Stimulated activated naive B cell treated with anti-CD40 and anti-IgM and Interleukin-4, amounts not matched to agents 10 μg/mL and 1 μg/mL and 100 μg/mL, for 72 hours (primary cell): ENCODE measurements around the gene C1orf115.
"Not testable (repeated sequence)": the region's sequence is repeated elsewhere in the genome, so short reads cannot be mapped to it uniquely, and the experiment has no call there.

Experiments
- ATAC-seq, 2 donors: fragments of 150-1000 bp; cut with Tn5 transposase; replicated peaks; 2 replicates each; pipeline ENCODE4 v1.10.0; 2021; ENCODE audit warnings: moderate library complexity in 1 of 2
- DNase-seq: peaks from one replicate; pipeline ENCODE4 v3.0.0; 2021
- H3K27ac Mint-ChIP-seq: one replicate; pipeline ENCODE4 v1.8.0; 2022; ENCODE audit warnings: mild to moderate bottlenecking, mixed read lengths
- H3K27me3 Mint-ChIP-seq, 2 donors: one replicate each; pipeline ENCODE4 v1.8.0; 2022; ENCODE audit warnings: mixed read lengths in 2 of 2
- H3K36me3 Mint-ChIP-seq, 2 donors: one replicate each; pipeline ENCODE4 v1.8.0; 2022; ENCODE audit warnings: mixed read lengths in 2 of 2, mild to moderate bottlenecking in 1 of 2
- H3K4me1 Mint-ChIP-seq, 2 donors: one replicate each; pipeline ENCODE4 v1.8.0; 2022; ENCODE audit warnings: mixed read lengths in 2 of 2, mild to moderate bottlenecking in 1 of 2
- H3K4me3 Mint-ChIP-seq, 2 donors: one replicate each; pipeline ENCODE4 v1.8.0; 2022; ENCODE audit warnings: mild to moderate bottlenecking in 2 of 2, mixed read lengths in 2 of 2, moderate library complexity in 1 of 2
- H3K9me3 Mint-ChIP-seq, 2 donors: one replicate each; pipeline ENCODE4 v1.8.0; 2022; ENCODE audit warnings: mixed read lengths in 2 of 2, mild to moderate bottlenecking in 1 of 2

The C1orf115 gene

GRCh38 chr1:220700556-220701179 lies 10.5 kb downstream of the C1orf115 start:
- DNase-seq (no peak), ATAC-seq (no peak)
- H3K4me3 Mint-ChIP-seq: no peak overlapping the region
- peaks cover 0 to 7% of the 10 kb centered on the region in 2 donors for H3K4me1 Mint-ChIP-seq
- peaks cover 4 to 7% of the 10 kb centered on the region in 2 donors for H3K36me3 Mint-ChIP-seq
- no peak overlapping the region for H3K27ac Mint-ChIP-seq
- H3K27me3 Mint-ChIP-seq: peaks cover 4 to 7% of the 10 kb centered on the region in 2 donors
- H3K9me3 Mint-ChIP-seq: no peaks in the 10 kb centered on the region

GRCh38 chr1:220701974-220702373 lies 11.8 kb downstream of the C1orf115 start:
- peak; percentile 46 to 72 for ATAC-seq

GRCh38 chr1:220702733-220703270 lies 12.6 kb downstream of the C1orf115 start:
- Mint-ChIP-seq H3K9me3 (no peaks in the 10 kb centered on the region), H3K4me1 (peaks cover 4 to 11% of the 10 kb centered on the region in 2 donors), H3K27me3 (peaks cover 4 to 7% of the 10 kb centered on the region in 2 donors), H3K36me3 (peaks cover 0 to 4% of the 10 kb centered on the region in 2 donors), H3K27ac (no peak overlapping the region), H3K4me3 (no peak overlapping the region)
- ATAC-seq (no peak), DNase-seq (no peak)

More at GRCh38 chr1:220701974-220702373, 11.8 kb downstream of the C1orf115 start:
- Mint-ChIP-seq H3K9me3 (no peaks in the 10 kb centered on the region), H3K4me3 (no peak overlapping the region), H3K27me3 (peaks cover 4 to 7% of the 10 kb centered on the region in 2 donors), H3K36me3 (peaks cover 4 to 7% of the 10 kb centered on the region in 2 donors), H3K4me1 (peaks cover 4 to 7% of the 10 kb centered on the region in 2 donors), H3K27ac (no peak overlapping the region)
- DNase-seq: no peak

- peaks cover 4 to 16% of the 10 kb centered on the region in 2 donors for H3K4me1 Mint-ChIP-seq
- H3K27me3 Mint-ChIP-seq: peaks cover 4 to 7% of the 10 kb centered on the region in 2 donors
- peaks cover 0 to 2% of the 10 kb centered on the region in 2 donors for H3K36me3 Mint-ChIP-seq
- DNase-seq: no peak
- peak; percentile 43 to 50 for ATAC-seq
- no peak overlapping the region for H3K27ac Mint-ChIP-seq
- no peaks in the 10 kb centered on the region for H3K9me3 Mint-ChIP-seq
- no peak overlapping the region for H3K4me3 Mint-ChIP-seq
Observed at GRCh38 chr1:220703305-220703704, 13.1 kb downstream of the C1orf115 start.

GRCh38 chr1:220705782-220706181 lies 15.6 kb downstream of the C1orf115 start:
- no peak for DNase-seq
- Mint-ChIP-seq H3K27ac (no peak overlapping the region), H3K36me3 (peaks cover 0 to 2% of the 10 kb centered on the region in 2 donors), H3K27me3 (peaks cover 4 to 7% of the 10 kb centered on the region in 2 donors), H3K4me3 (no peak overlapping the region), H3K4me1 (peaks cover 17 to 36% of the 10 kb centered on the region in 2 donors), H3K9me3 (peaks cover 0 to 2% of the 10 kb centered on the region in 2 donors)
- ATAC-seq: no peak

- Mint-ChIP-seq H3K9me3 (peaks cover 0 to 2% of the 10 kb centered on the region in 2 donors), H3K4me3 (no peak overlapping the region), H3K36me3 (peaks cover 0 to 2% of the 10 kb centered on the region in 2 donors), H3K27ac (no peak overlapping the region), H3K4me1 (peaks cover 23 to 42% of the 10 kb centered on the region in 2 donors), H3K27me3 (peaks cover 4 to 7% of the 10 kb centered on the region in 2 donors)
- ATAC-seq (no peak), DNase-seq (no peak)
Observed at GRCh38 chr1:220706480-220706879, 16.3 kb downstream of the C1orf115 start.

GRCh38 chr1:220707160-220707559 lies 17.0 kb downstream of the C1orf115 start:
- Mint-ChIP-seq H3K9me3 (peaks cover 0 to 2% of the 10 kb centered on the region in 2 donors), H3K27me3 (peaks cover under 1 to 3% of the 10 kb centered on the region in 2 donors), H3K27ac (no peak overlapping the region), H3K4me3 (no peak overlapping the region), H3K4me1 (peaks cover 25 to 42% of the 10 kb centered on the region in 2 donors), H3K36me3 (peaks cover 0 to 2% of the 10 kb centered on the region in 2 donors)
- DNase-seq: no peak
- no peak for ATAC-seq

- H3K4me3 Mint-ChIP-seq: no peak overlapping the region
- no peaks in the 10 kb centered on the region for H3K36me3 Mint-ChIP-seq
- no peaks in the 10 kb centered on the region for H3K27me3 Mint-ChIP-seq
- H3K4me1 Mint-ChIP-seq: peaks cover 25 to 40% of the 10 kb centered on the region in 2 donors
- peaks cover 0 to 2% of the 10 kb centered on the region in 2 donors for H3K9me3 Mint-ChIP-seq
- ATAC-seq: no peak
- no peak overlapping the region for H3K27ac Mint-ChIP-seq
- no peak for DNase-seq
Observed at GRCh38 chr1:220708244-220708643, 18.1 kb downstream of the C1orf115 start.

- Mint-ChIP-seq H3K9me3 (peaks cover 0 to 2% of the 10 kb centered on the region in 2 donors), H3K4me1 (peaks cover 25 to 40% of the 10 kb centered on the region in 2 donors), H3K27me3 (no peaks in the 10 kb centered on the region), H3K4me3 (peak overlapping the region; percentile 32 to 45), H3K27ac (peak overlapping the region; percentile 77), H3K36me3 (no peaks in the 10 kb centered on the region)
- DNase-seq (no peak), ATAC-seq (peak; percentile 70 to 77)
Observed at GRCh38 chr1:220708936-220709801, 19.0 kb downstream of the C1orf115 start.

- Mint-ChIP-seq H3K4me3 (peak overlapping the region; percentile 2 to 20), H3K27ac (no peak overlapping the region), H3K36me3 (no peaks in the 10 kb centered on the region), H3K4me1 (peaks cover 25 to 40% of the 10 kb centered on the region in 2 donors), H3K9me3 (peaks cover 0 to 2% of the 10 kb centered on the region in 2 donors), H3K27me3 (no peaks in the 10 kb centered on the region)
- DNase-seq (no peak), ATAC-seq (no peak)
Observed at GRCh38 chr1:220710333-220710732, 20.2 kb downstream of the C1orf115 start.

- Mint-ChIP-seq H3K27ac (peak overlapping the region; percentile 91), H3K36me3 (no peaks in the 10 kb centered on the region), H3K4me1 (peaks cover 25 to 40% of the 10 kb centered on the region in 2 donors), H3K27me3 (no peaks in the 10 kb centered on the region), H3K9me3 (peaks cover 3 to 7% of the 10 kb centered on the region in 2 donors), H3K4me3 (peak overlapping the region; percentile 53 to 57)
- ATAC-seq (peak; percentile 91 to 96), DNase-seq (peak; percentile 28)
Observed at GRCh38 chr1:220711056-220711809, 21.1 kb downstream of the C1orf115 start.

GRCh38 chr1:220715986-220716385 lies 25.8 kb downstream of the C1orf115 start:
- Mint-ChIP-seq H3K27me3 (peaks cover 9 to 11% of the 10 kb centered on the region in 2 donors), H3K9me3 (peaks cover 7 to 12% of the 10 kb centered on the region in 2 donors), H3K4me1 (peaks cover 9 to 23% of the 10 kb centered on the region in 2 donors)
- H3K4me3 Mint-ChIP-seq, DNase-seq, H3K36me3 Mint-ChIP-seq, ATAC-seq, H3K27ac Mint-ChIP-seq: not testable (repeated sequence)

GRCh38 chr1:220717800-220718640 lies 27.9 kb downstream of the C1orf115 start:
- H3K9me3 Mint-ChIP-seq: peaks cover 7 to 12% of the 10 kb centered on the region in 2 donors
- peaks cover 3 to 4% of the 10 kb centered on the region in 2 donors for H3K36me3 Mint-ChIP-seq
- H3K27ac Mint-ChIP-seq: peak overlapping the region; percentile 76
- H3K27me3 Mint-ChIP-seq: peaks cover 9 to 11% of the 10 kb centered on the region in 2 donors
- H3K4me3 Mint-ChIP-seq: peak overlapping the region in 1 of 2 donors; percentile 67
- peak; percentile 54 to 65 for ATAC-seq
- H3K4me1 Mint-ChIP-seq: peaks cover 3 to 14% of the 10 kb centered on the region in 2 donors
- DNase-seq: no peak
